WI38 (cell line): ENCODE data around the gene CELSR1.

Experiments
- H3K4me3 ChIP-seq: 2 replicates; pipeline ENCODE4 v1.5.1; 2011; ENCODE audit warnings: low read depth, mild to moderate bottlenecking, control low read depth, low read length
- CTCF ChIP-seq: IDR thresholded peaks from 2 replicates; pipeline ENCODE4 v1.5.1; 2012; ENCODE audit warnings: low read depth, mild to moderate bottlenecking, control low read depth, low read length

The CELSR1 gene

DNA sequence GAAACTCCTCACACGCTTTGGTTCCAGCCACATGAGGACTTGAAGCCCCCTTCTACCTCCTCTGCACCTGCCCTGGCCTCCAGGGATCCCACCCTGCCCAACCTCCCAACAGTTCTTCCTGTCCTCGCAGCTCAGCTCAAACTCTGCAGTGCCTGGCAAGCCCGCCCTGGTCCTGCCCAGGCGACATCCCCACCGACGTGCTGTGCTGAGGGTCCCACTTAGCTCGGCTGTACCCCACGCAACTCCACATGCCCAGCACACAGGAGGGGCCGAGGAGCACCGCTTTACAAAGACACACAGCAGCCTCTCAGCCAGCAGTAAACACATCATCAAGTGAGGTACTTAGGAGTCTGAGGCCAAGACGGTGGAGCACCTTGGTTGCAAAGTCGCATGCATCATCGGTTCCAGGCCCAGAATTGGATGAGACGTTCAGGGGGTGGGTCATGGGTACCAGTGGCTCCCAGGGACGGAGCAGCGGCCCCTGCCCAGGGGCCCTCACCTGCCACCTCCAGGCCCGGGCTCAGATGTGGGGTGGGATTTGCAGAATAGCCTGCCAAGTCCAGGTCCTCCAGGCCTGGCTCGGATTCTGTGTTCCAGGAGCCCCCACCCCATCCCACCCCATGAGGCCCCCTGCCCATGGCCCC is 72.6 kb downstream of the CELSR1 start:
- no peak for TF ChIP-seq CTCF
- no peak overlapping the region for H3K4me3 ChIP-seq

DNA sequence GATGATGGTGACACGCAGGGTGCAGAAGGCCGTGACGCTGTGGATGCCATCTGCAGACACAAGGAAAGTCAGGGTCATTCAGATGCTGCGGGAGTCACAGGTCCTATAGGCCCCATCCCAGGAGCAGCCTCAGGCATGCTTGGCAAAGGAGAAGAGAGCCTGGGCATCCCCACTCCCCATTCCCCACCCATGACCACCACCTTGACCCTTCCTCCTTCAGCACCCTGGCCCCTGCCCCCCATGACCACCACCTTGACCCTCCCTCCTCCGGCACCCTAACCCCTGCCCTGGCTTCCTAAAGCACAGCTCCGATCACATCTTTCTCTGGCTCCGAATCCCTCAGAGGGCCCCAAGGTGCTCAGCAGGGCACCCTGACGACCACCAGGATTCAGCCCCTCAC is 73.1 kb downstream of the CELSR1 start:
- H3K4me3 ChIP-seq, result no peak overlapping the region
- TF ChIP-seq CTCF, result no peak

DNA sequence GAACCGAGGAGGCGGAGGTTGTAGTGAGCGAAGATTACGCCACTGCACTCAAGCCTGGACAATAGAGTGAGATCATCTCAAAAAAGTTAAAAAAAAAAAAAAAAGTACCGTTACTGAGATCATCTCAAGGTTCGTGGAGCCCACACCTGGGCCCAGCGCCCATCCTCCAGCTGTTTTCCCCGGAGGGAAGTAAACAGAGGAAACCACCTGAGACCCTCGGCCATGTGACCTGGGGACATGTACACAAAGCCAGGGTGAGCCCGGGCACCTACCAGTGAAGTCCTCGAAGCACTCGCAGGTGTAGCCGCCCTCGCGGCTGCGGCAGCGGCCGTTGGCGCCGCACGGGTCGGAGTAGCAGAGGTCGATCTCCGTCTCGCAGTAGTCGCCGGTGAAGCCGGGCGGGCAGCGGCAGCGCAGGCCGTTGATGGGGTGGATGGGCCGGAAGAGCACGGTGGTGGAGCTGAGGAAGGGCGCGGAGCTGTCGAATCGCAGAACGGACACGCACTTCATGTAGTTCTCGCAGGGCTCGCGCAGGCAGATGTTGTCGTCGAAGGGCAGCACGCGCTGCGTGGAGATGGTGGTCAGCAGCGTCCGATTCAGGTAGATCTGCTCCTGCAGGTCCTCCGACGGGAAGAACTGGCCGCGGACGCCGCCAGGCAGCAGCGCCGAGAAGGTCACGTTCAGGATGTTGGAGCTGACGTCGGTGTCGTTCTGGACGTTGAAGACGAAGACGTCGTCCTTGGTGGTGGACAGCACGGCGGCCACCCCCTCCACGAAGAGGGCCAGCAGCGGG is 73.8 kb downstream of the CELSR1 start:
- TF ChIP-seq CTCF, result no peak
- H3K4me3 ChIP-seq, result no peak overlapping the region

GRCh38 chr22:46462726-46463371 is 74.6 kb downstream of the CELSR1 start:
- no peak overlapping the region for H3K4me3 ChIP-seq
- TF ChIP-seq CTCF, result no peak

GRCh38 chr22:46461566-46462180 is 75.7 kb downstream of the CELSR1 start:
- TF ChIP-seq CTCF, result no peak
- H3K4me3 ChIP-seq, result no peak overlapping the region

DNA sequence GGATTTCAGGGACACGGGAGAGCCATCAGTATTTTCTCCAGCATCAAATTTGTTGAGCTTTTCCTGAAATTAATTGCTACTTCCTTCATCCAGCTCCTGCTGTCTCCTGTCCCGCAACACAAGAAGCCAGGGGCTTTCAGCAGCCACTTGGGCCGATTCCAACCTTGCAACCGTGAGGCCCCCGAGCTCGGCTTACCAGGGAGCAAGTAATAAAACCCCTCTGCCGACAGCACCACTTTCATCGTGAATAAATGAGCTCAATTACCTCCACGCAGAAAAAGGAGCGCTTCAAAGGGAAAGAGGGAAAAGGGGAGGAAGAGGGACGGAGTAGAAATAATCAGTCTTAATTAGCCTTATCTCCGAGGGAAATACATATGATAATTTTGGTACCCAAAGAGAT is 76.6 kb downstream of the CELSR1 start:
- TF ChIP-seq CTCF, result no peak

More for the DNA sequence above, 76.6 kb downstream of the CELSR1 start:
- H3K4me3 ChIP-seq, result no peak overlapping the region
